Astrocyte (in vitro differentiated cells and primary cell): ENCODE measurements around the gene LRRFIP1. TPM values are rescaled to one million over a fixed set of nuclear protein-coding genes. Genes with fewer than 3 reads are reported as not detected.

Experiments
- DNase-seq: peaks from one replicate; pipeline ENCODE4 v3.0.0-alpha.2; 2010; ENCODE audit warnings: low read depth
- FAIRE-seq: peaks from 2 replicates; lab custom pipeline; 2011; peaks lifted over from hg19 to GRCh38; lab: Jason Lieb, UNC
- H2AFZ ChIP-seq: 2 replicates; pipeline ENCODE4 v1.6.0; 2012; ENCODE audit warnings: low read depth, low read length, inconsistent platforms
- H3K27ac ChIP-seq: 2 replicates; pipeline ENCODE4 v1.5.1; 2011; ENCODE audit warnings: low read depth, low read length, inconsistent platforms
- H3K27me3 ChIP-seq: 2 replicates; pipeline ENCODE4 v1.6.0; 2011; ENCODE audit warnings: low read length, inconsistent platforms; ENCODE audit not compliant: insufficient read depth
- H3K36me3 ChIP-seq: 2 replicates; pipeline ENCODE4 v1.5.1; 2011; ENCODE audit warnings: low read length, inconsistent platforms; ENCODE audit not compliant: insufficient read depth
- H3K4me1 ChIP-seq: 2 replicates; pipeline ENCODE4 v1.5.1; 2011; ENCODE audit warnings: low read length, inconsistent platforms; ENCODE audit not compliant: insufficient read depth
- H3K4me2 ChIP-seq: 2 replicates; pipeline ENCODE4 v1.6.0; 2012; ENCODE audit warnings: low read length, inconsistent platforms
- H3K4me3 ChIP-seq: 2 replicates; pipeline ENCODE4 v1.5.1; 2011; ENCODE audit warnings: low read depth, mild to moderate bottlenecking, low read length, inconsistent platforms; ENCODE audit not compliant: insufficient read depth
- H3K79me2 ChIP-seq: 2 replicates; pipeline ENCODE4 v1.6.0; 2012; ENCODE audit warnings: mild to moderate bottlenecking, low read length, inconsistent platforms; ENCODE audit not compliant: insufficient read depth
- H3K9ac ChIP-seq: 2 replicates; pipeline ENCODE4 v1.6.0; 2012; ENCODE audit warnings: mild to moderate bottlenecking, low read length, inconsistent platforms
- H3K9me3 ChIP-seq: 2 replicates; pipeline ENCODE4 v1.5.1; 2012; ENCODE audit warnings: low read depth, mild to moderate bottlenecking, low read length, inconsistent platforms; ENCODE audit not compliant: insufficient read depth
- H4K20me1 ChIP-seq: 2 replicates; pipeline ENCODE4 v1.6.0; 2012; ENCODE audit warnings: low read length, inconsistent platforms; ENCODE audit not compliant: insufficient read depth
- H3K27ac Mint-ChIP-seq: one replicate; pipeline ENCODE4 v1.8.0; 2021; ENCODE audit warnings: mild to moderate bottlenecking, mixed read lengths; ENCODE audit not compliant: unreplicated experiment
- H3K27me3 Mint-ChIP-seq: one replicate; pipeline ENCODE4 v1.8.0; 2021; ENCODE audit warnings: low read depth, mixed read lengths; ENCODE audit not compliant: unreplicated experiment
- H3K36me3 Mint-ChIP-seq: one replicate; pipeline ENCODE4 v1.8.0; 2021; ENCODE audit warnings: low read depth, mixed read lengths; ENCODE audit not compliant: unreplicated experiment
- H3K4me1 Mint-ChIP-seq: one replicate; pipeline ENCODE4 v1.8.0; 2021; ENCODE audit warnings: low read depth, mixed read lengths; ENCODE audit not compliant: unreplicated experiment
- H3K4me3 Mint-ChIP-seq: one replicate; pipeline ENCODE4 v1.8.0; 2021; ENCODE audit warnings: mild to moderate bottlenecking, moderate library complexity, mixed read lengths; ENCODE audit not compliant: unreplicated experiment
- H3K9me3 Mint-ChIP-seq: one replicate; pipeline ENCODE4 v1.8.0; 2021; ENCODE audit warnings: mild to moderate bottlenecking, mixed read lengths; ENCODE audit not compliant: unreplicated experiment
- EZH2 ChIP-seq: IDR thresholded peaks from 2 replicates; pipeline ENCODE4 v1.6.1; 2012; ENCODE audit warnings: mild to moderate bottlenecking, low read length, inconsistent platforms; ENCODE audit not compliant: insufficient read depth
- total RNA-seq: library from RNA; stranded (reverse); gene quantifications from 2 replicates; pipeline ENCODE4 v1.2.1, GENCODE V29; 2021
- TF ChIP-seq, protein P1 (sequence below): IDR thresholded peaks from 2 replicates; pipeline ENCODE4 v1.5.1; 2011; ENCODE audit warnings: low read depth, mild to moderate bottlenecking, inconsistent platforms, low read length, moderate library complexity; ENCODE audit not compliant: insufficient read depth

The LRRFIP1 gene
- total RNA-seq, 1 donor from 2014 or later: 83.3 TPM

DNA sequence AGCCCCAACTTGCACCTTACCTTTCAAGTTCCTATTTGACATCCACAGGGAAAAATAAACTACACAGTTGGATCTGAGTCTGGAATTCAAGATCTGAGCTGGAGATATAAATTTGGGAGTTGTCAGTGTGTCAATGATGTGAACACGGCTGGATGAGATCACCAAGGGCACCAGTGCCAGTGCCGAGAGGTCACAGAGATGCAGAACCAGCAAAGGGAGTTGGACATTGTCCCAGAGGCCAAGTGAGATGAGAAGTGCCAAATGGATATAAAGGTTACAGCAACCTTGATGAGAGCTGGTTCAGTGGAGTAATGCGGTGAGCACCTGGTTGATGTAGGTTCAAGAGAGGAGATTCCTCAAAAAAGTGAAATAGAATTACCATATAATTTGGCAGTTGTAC, 24.8 kb downstream of the LRRFIP1 start:
- H3K27ac Mint-ChIP-seq: no peak overlapping the region
- no peak overlapping the region for H3K4me3 Mint-ChIP-seq
- H3K27me3 Mint-ChIP-seq: no peaks in the 10 kb centered on the region
- H3K79me2 ChIP-seq: peaks cover 19% of the 10 kb centered on the region
- H3K4me3 ChIP-seq: no peak overlapping the region
- no peak overlapping the region for H3K27ac ChIP-seq
- H3K36me3 Mint-ChIP-seq: peaks cover 21% of the 10 kb centered on the region
- no peak overlapping the region for H2AFZ ChIP-seq
- H3K9me3 Mint-ChIP-seq: peaks cover 9% of the 10 kb centered on the region
- H3K36me3 ChIP-seq: no peaks in the 10 kb centered on the region
- H3K4me1 Mint-ChIP-seq: peaks cover 2% of the 10 kb centered on the region
- no peaks in the 10 kb centered on the region for H3K9me3 ChIP-seq
- FAIRE-seq (no peak), DNase-seq (no peak)
- TF ChIP-seq, protein P1, sequence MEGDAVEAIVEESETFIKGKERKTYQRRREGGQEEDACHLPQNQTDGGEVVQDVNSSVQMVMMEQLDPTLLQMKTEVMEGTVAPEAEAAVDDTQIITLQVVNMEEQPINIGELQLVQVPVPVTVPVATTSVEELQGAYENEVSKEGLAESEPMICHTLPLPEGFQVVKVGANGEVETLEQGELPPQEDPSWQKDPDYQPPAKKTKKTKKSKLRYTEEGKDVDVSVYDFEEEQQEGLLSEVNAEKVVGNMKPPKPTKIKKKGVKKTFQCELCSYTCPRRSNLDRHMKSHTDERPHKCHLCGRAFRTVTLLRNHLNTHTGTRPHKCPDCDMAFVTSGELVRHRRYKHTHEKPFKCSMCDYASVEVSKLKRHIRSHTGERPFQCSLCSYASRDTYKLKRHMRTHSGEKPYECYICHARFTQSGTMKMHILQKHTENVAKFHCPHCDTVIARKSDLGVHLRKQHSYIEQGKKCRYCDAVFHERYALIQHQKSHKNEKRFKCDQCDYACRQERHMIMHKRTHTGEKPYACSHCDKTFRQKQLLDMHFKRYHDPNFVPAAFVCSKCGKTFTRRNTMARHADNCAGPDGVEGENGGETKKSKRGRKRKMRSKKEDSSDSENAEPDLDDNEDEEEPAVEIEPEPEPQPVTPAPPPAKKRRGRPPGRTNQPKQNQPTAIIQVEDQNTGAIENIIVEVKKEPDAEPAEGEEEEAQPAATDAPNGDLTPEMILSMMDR: no peak
- no peak for TF ChIP-seq EZH2
- peaks cover 20% of the 10 kb centered on the region for H4K20me1 ChIP-seq
- H3K4me1 ChIP-seq: no peaks in the 10 kb centered on the region
- H3K27me3 ChIP-seq: no peaks in the 10 kb centered on the region
- no peak overlapping the region for H3K4me2 ChIP-seq
- no peak overlapping the region for H3K9ac ChIP-seq

DNA sequence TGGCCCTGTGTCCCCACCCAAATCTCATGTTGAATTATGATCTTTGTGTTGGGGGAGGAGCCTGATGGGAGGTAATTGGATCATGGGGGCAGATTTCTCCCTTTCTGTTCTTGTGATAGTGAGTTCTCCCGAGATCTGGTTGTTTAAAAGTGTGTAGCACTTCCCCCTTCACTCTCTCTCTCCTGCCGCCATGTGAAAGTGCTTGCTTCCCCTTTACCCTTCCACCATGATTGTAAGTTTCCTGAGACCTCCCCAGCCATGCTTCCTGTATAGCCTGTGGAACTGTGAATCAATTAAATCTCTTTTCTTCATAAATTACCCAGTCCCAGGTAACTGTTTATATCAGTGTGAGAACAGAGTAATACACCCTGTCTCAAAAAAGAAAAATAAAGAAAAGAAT, 25.5 kb downstream of the LRRFIP1 start:
- Histone ChIP-seq H2AFZ (no peak overlapping the region), H3K9me3 (no peaks in the 10 kb centered on the region), H4K20me1 (peaks cover 18% of the 10 kb centered on the region), H3K27me3 (no peaks in the 10 kb centered on the region), H3K4me2 (no peak overlapping the region), H3K4me3 (no peak overlapping the region), H3K4me1 (no peaks in the 10 kb centered on the region), H3K79me2 (peaks cover 18% of the 10 kb centered on the region), H3K36me3 (no peaks in the 10 kb centered on the region), H3K27ac (no peak overlapping the region), H3K9ac (no peak overlapping the region)
- FAIRE-seq (no peak), DNase-seq (no peak)
- TF ChIP-seq EZH2: no peak
- TF ChIP-seq, protein P1: no peak
- no peaks in the 10 kb centered on the region for H3K27me3 Mint-ChIP-seq
- H3K4me1 Mint-ChIP-seq: peaks cover 2% of the 10 kb centered on the region
- H3K9me3 Mint-ChIP-seq: peaks cover 9% of the 10 kb centered on the region
- no peak overlapping the region for H3K27ac Mint-ChIP-seq
- H3K4me3 Mint-ChIP-seq: no peak overlapping the region
- peaks cover 20% of the 10 kb centered on the region for H3K36me3 Mint-ChIP-seq

DNA sequence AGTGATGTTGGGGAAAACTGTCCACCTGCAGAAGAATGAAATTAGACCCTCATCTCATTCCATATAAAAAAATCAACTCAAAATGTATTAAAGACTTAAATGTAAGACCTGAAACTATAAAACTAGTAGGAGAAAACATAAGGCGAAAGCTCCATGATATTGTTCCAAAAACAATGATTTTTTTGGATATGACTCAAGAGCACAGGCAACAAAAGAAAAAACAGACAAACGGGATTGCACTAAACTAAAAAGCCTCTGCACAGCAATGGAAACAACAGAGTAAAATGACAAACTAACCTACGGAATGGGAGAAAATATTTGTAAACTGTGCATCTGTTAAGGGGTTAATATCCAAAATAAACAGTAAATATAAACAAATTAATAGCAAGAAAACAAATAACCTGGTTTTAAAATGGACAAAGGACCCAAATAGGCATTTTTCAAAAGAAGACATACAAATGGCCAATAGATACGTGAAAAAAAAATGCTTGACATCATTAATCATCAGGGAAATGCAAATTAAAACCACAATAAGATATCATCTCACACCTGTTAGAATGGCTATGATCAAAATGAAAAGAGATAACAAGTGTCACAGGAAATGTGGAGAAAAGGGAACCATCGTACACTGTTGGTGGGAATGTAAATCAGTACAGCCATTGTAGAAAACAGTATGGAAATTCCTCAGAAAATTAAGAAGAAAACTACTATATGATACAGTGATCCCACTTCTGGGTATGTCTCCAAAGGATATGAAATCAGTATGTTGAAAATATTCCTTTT, 26.6 kb downstream of the LRRFIP1 start:
- no peak for TF ChIP-seq EZH2
- TF ChIP-seq, protein P1: no peak
- peak; percentile 20 for FAIRE-seq
- H3K4me3 Mint-ChIP-seq: no peak overlapping the region
- Histone ChIP-seq H3K4me3 (no peak overlapping the region), H3K4me1 (no peaks in the 10 kb centered on the region), H3K27me3 (no peaks in the 10 kb centered on the region), H2AFZ (no peak overlapping the region), H3K27ac (no peak overlapping the region), H3K4me2 (no peak overlapping the region), H3K9me3 (no peaks in the 10 kb centered on the region), H4K20me1 (peaks cover 14% of the 10 kb centered on the region), H3K36me3 (no peaks in the 10 kb centered on the region), H3K9ac (no peak overlapping the region), H3K79me2 (peaks cover 13% of the 10 kb centered on the region)
- H3K4me1 Mint-ChIP-seq: no peaks in the 10 kb centered on the region
- H3K36me3 Mint-ChIP-seq: peaks cover 20% of the 10 kb centered on the region
- peaks cover 9% of the 10 kb centered on the region for H3K9me3 Mint-ChIP-seq
- H3K27me3 Mint-ChIP-seq: no peaks in the 10 kb centered on the region
- H3K27ac Mint-ChIP-seq: no peak overlapping the region
- DNase-seq: no peak
